Fibroblast of the conjunctiva (primary cell): ENCODE measurements around the gene ZNF618.
A peak's percentile ranks its signal among the peaks of the same experiment; 100 is the strongest.

Source experiments
- DNase-seq: peaks from one replicate; pipeline ENCODE4 v3.0.0-alpha.2; 2010; ENCODE audit warnings: low read depth

ZNF618 gene

GRCh38 chr9:113911850-113912557 lies 35.9 kb downstream of the ZNF618 start:
- no peak for DNase-seq

- DNase-seq = no peak
These were observed 36.7 kb downstream of the ZNF618 start for GRCh38 chr9:113912816-113913215.

- peak; percentile 28 for DNase-seq
These were observed 37.5 kb downstream of the ZNF618 start for GRCh38 chr9:113913426-113914195.

- no peak for DNase-seq
These were observed 38.4 kb downstream of the ZNF618 start for GRCh38 chr9:113914517-113914916.

GRCh38 chr9:113915817-113916434 lies 39.8 kb downstream of the ZNF618 start:
- no peak for DNase-seq

GRCh38 chr9:113916931-113917330 lies 40.8 kb downstream of the ZNF618 start:
- DNase-seq = no peak

GRCh38 chr9:113918697-113919350 lies 42.7 kb downstream of the ZNF618 start:
- no peak for DNase-seq

GRCh38 chr9:113919382-113919781 lies 43.3 kb downstream of the ZNF618 start:
- no peak for DNase-seq

GRCh38 chr9:113919871-113920270 lies 43.8 kb downstream of the ZNF618 start:
- DNase-seq = no peak

GRCh38 chr9:113920872-113921271 lies 44.8 kb downstream of the ZNF618 start:
- DNase-seq = no peak

- DNase-seq = no peak
These were observed 45.4 kb downstream of the ZNF618 start for GRCh38 chr9:113921396-113921925.

GRCh38 chr9:113922160-113922559 lies 46.1 kb downstream of the ZNF618 start:
- no peak for DNase-seq

GRCh38 chr9:113926211-113926610 lies 50.1 kb downstream of the ZNF618 start:
- no peak for DNase-seq

- DNase-seq = no peak
These were observed 51.2 kb downstream of the ZNF618 start for GRCh38 chr9:113927277-113927676.

- DNase-seq = no peak
These were observed 52.2 kb downstream of the ZNF618 start for GRCh38 chr9:113928269-113928668.

- peak; percentile 12 for DNase-seq
These were observed 53.7 kb downstream of the ZNF618 start for GRCh38 chr9:113929634-113930389.

- DNase-seq = no peak
These were observed 54.3 kb downstream of the ZNF618 start for GRCh38 chr9:113930390-113930783.

- no peak for DNase-seq
These were observed 55.0 kb downstream of the ZNF618 start for GRCh38 chr9:113931140-113931539.

GRCh38 chr9:113931777-113932176 lies 55.7 kb downstream of the ZNF618 start:
- DNase-seq = no peak

GRCh38 chr9:113932906-113933584 lies 56.9 kb downstream of the ZNF618 start:
- DNase-seq = no peak

- DNase-seq = no peak
These were observed 57.6 kb downstream of the ZNF618 start for GRCh38 chr9:113933671-113934070.
